Activated CD4-positive, alpha-beta T cell treated with anti-CD3 and anti-CD28 coated beads, Interleukin-2, amount 50 U/mL, for 48 hours (primary cell): ENCODE results near the gene CCDC85C.

Source experiments
- DNase-seq, 2 experiments: peaks; one replicate each; pipeline ENCODE4 v3.0.0-alpha.2; 2020

Gene CCDC85C

GRCh38 chr14:99552572-99553216, 51.3 kb downstream of the CCDC85C start:
- DNase-seq, result no peak

- no peak for DNase-seq
These were observed 51.9 kb downstream of the CCDC85C start for GRCh38 chr14:99552021-99552553.

GRCh38 chr14:99551034-99551922, 52.7 kb downstream of the CCDC85C start:
- DNase-seq, result no peak

GRCh38 chr14:99550387-99550992, 53.5 kb downstream of the CCDC85C start:
- no peak for DNase-seq

- DNase-seq, result no peak
These were observed 54.3 kb downstream of the CCDC85C start for GRCh38 chr14:99549684-99550083.

- no peak for DNase-seq
These were observed 55.0 kb downstream of the CCDC85C start for GRCh38 chr14:99548871-99549515.

- DNase-seq, result no peak
These were observed 55.8 kb downstream of the CCDC85C start for GRCh38 chr14:99548255-99548654.

GRCh38 chr14:99546234-99546879, 57.6 kb downstream of the CCDC85C start:
- no peak for DNase-seq

- DNase-seq, result no peak
These were observed 58.4 kb downstream of the CCDC85C start for GRCh38 chr14:99545586-99545985.

- no peak for DNase-seq
These were observed 59.0 kb downstream of the CCDC85C start for GRCh38 chr14:99544991-99545390.

GRCh38 chr14:99543985-99544384, 60.0 kb downstream of the CCDC85C start:
- no peak for DNase-seq

GRCh38 chr14:99543370-99543769, 60.6 kb downstream of the CCDC85C start:
- DNase-seq, result no peak

- DNase-seq, result no peak
These were observed 61.4 kb downstream of the CCDC85C start for GRCh38 chr14:99542566-99542965.

- DNase-seq, result no peak
These were observed 62.1 kb downstream of the CCDC85C start for GRCh38 chr14:99541677-99542470.

GRCh38 chr14:99541211-99541610, 62.8 kb downstream of the CCDC85C start:
- DNase-seq, result no peak

- no peak for DNase-seq
These were observed 63.6 kb downstream of the CCDC85C start for GRCh38 chr14:99540196-99541032.

GRCh38 chr14:99539491-99539890, 64.5 kb downstream of the CCDC85C start:
- DNase-seq, result no peak

GRCh38 chr14:99538733-99539132, 65.3 kb downstream of the CCDC85C start:
- DNase-seq, result no peak

- no peak for DNase-seq
These were observed 65.7 kb downstream of the CCDC85C start for GRCh38 chr14:99538275-99538674.

GRCh38 chr14:99537399-99537798, 66.6 kb downstream of the CCDC85C start:
- no peak for DNase-seq
